Activated CD8-positive, alpha-beta memory T cell treated with anti-CD3 and anti-CD28 coated beads for 4 hours (primary cell): ENCODE data around the gene TMPRSS2.
A peak's percentile ranks its signal among the peaks of the same experiment; 100 is the strongest.

Experiments used
- DNase-seq, 2 donors: peaks; one replicate each; pipeline ENCODE4 v3.0.0-alpha.2; 2020; ENCODE audit warnings: low read depth in 2 of 2

Gene TMPRSS2

GRCh38 chr21:41481191-41481590, 26.8 kb downstream of the TMPRSS2 start:
- DNase-seq: no peak

GRCh38 chr21:41480086-41480690, 27.8 kb downstream of the TMPRSS2 start:
- no peak for DNase-seq

GRCh38 chr21:41479686-41480085, 28.3 kb downstream of the TMPRSS2 start:
- DNase-seq: no peak

- DNase-seq: no peak
Observed at GRCh38 chr21:41478319-41479177, 29.4 kb downstream of the TMPRSS2 start.

- no peak for DNase-seq
Observed at GRCh38 chr21:41477641-41478318, 30.2 kb downstream of the TMPRSS2 start.

GRCh38 chr21:41475714-41476420, 32.1 kb downstream of the TMPRSS2 start:
- DNase-seq: no peak

- DNase-seq: no peak
Observed at GRCh38 chr21:41472753-41473548, 35.0 kb downstream of the TMPRSS2 start.

GRCh38 chr21:41470054-41470453, 37.9 kb downstream of the TMPRSS2 start:
- no peak for DNase-seq

GRCh38 chr21:41466024-41466820, 41.7 kb downstream of the TMPRSS2 start:
- DNase-seq: no peak

- no peak for DNase-seq
Observed at GRCh38 chr21:41465176-41465781, 42.7 kb downstream of the TMPRSS2 start.

GRCh38 chr21:41460578-41461527, 47.1 kb downstream of the TMPRSS2 start:
- DNase-seq: peak; percentile 8 to 14

GRCh38 chr21:41459884-41460534, 47.9 kb downstream of the TMPRSS2 start:
- DNase-seq: no peak

GRCh38 chr21:41458559-41458958, 49.4 kb downstream of the TMPRSS2 start:
- DNase-seq: no peak

GRCh38 chr21:41458121-41458520, 49.8 kb downstream of the TMPRSS2 start:
- DNase-seq: no peak

- DNase-seq: no peak
Observed at GRCh38 chr21:41453761-41454160, 54.2 kb downstream of the TMPRSS2 start.

GRCh38 chr21:41453198-41453597, 54.8 kb downstream of the TMPRSS2 start:
- no peak for DNase-seq

- no peak for DNase-seq
Observed at GRCh38 chr21:41451753-41452676, 55.9 kb downstream of the TMPRSS2 start.
